Fibroblast of skin of abdomen (primary cell): ENCODE results near the gene TMEM179B. TPM values are rescaled to one million over a fixed set of nuclear protein-coding genes. Genes with fewer than 3 reads are reported as not detected.
"Not testable (repeated sequence)": the region's sequence is repeated elsewhere in the genome, so short reads cannot be mapped to it uniquely, and the experiment has no call there.

ENCODE experiments used
- DNase-seq: peaks from one replicate; pipeline ENCODE4 v3.0.0-alpha.2; 2013
- polyA plus RNA-seq, 2 experiments: library from polyadenylated mRNA; unstranded; fragments of 120-200 nt; gene quantifications; one replicate each; pipeline ENCODE4 v1.2.1, GENCODE V29; 2013; ENCODE audit not compliant: insufficient read length in 2 of 2

TMEM179B gene
- polyA plus RNA-seq (2013, experiment 1 of 2; ENCODE audit: insufficient read length): 48.1 TPM
- polyA plus RNA-seq (2013, experiment 2 of 2; ENCODE audit: insufficient read length): 44.7 TPM

- DNase-seq: peak; percentile 98
These were observed at the start of gene TMEM179B for GRCh38 chr11:62787005-62787759. Gene TMEM179B (plus strand): TSS chr11:62787402. CDS start chr11:62787432, 30 bp downstream.

GRCh38 chr11:62747475-62748160 lies 39.6 kb upstream of the TMEM179B start:
- DNase-seq: no peak

- not testable (repeated sequence) for DNase-seq
These were observed 37.3 kb upstream of the TMEM179B start for GRCh38 chr11:62749931-62750330.

- DNase-seq: no peak
These were observed 34.9 kb upstream of the TMEM179B start for GRCh38 chr11:62752177-62752785.

- no peak for DNase-seq
These were observed 34.0 kb upstream of the TMEM179B start for GRCh38 chr11:62752994-62753735.

- peak; percentile 99 for DNase-seq
These were observed 33.2 kb upstream of the TMEM179B start, which contains the start of gene ZBTB3 for GRCh38 chr11:62753736-62754603. Gene ZBTB3 (minus strand): TSS chr11:62754160. CDS start chr11:62753664, 496 bp downstream.

- no peak for DNase-seq
These were observed 32.1 kb upstream of the TMEM179B start for GRCh38 chr11:62755086-62755615.

GRCh38 chr11:62757846-62758788 lies 29.1 kb upstream of the TMEM179B start:
- DNase-seq: no peak

- DNase-seq: not testable (repeated sequence)
These were observed 26.4 kb upstream of the TMEM179B start for GRCh38 chr11:62760867-62761227.

GRCh38 chr11:62770778-62771143 lies 16.4 kb upstream of the TMEM179B start:
- no peak for DNase-seq

- DNase-seq: peak; percentile 97
These were observed 15.8 kb upstream of the TMEM179B start, which contains the start of gene TAF6L for GRCh38 chr11:62771144-62772021. Gene TAF6L (plus strand): TSS chr11:62771396. CDS start chr11:62775784, 4,388 bp downstream.

- no peak for DNase-seq
These were observed 12.8 kb upstream of the TMEM179B start for GRCh38 chr11:62774407-62774806.

- DNase-seq: no peak
These were observed 11.6 kb upstream of the TMEM179B start for GRCh38 chr11:62775646-62776045.

- DNase-seq: no peak
These were observed 9.8 kb upstream of the TMEM179B start for GRCh38 chr11:62777389-62777788.

GRCh38 chr11:62778441-62778840 lies 8.8 kb upstream of the TMEM179B start:
- no peak for DNase-seq

GRCh38 chr11:62782753-62783152 lies 4.4 kb upstream of the TMEM179B start:
- DNase-seq: no peak

GRCh38 chr11:62786318-62787004 lies 741 bp upstream of the TMEM179B start:
- DNase-seq: peak; percentile 78

- DNase-seq: no peak
These were observed 1.8 kb downstream of the TMEM179B start for GRCh38 chr11:62788991-62789390.
